K562 (cell line): ENCODE results near the gene OSBP2. TPM values are rescaled to one million over a fixed set of nuclear protein-coding genes. Genes with fewer than 3 reads are reported as not detected.

ENCODE experiments used
- CUX1 ChIP-seq: fragments of 200-800 bp; sonication (Bioruptor generic); IDR thresholded peaks from 2 replicates; pipeline ENCODE4 v1.6.1; 2016; ENCODE audit warnings: missing genetic modification characterization, missing compliant biosample characterization
- ETS1 ChIP-seq: conservative IDR thresholded peaks from 2 replicates; pipeline ENCODE4 v1.6.1; 2011; ENCODE audit warnings: low read depth, mild to moderate bottlenecking, low read length; ENCODE audit not compliant: control insufficient read depth
- GATAD2A ChIP-seq: fragments of 450-650 bp; IDR thresholded peaks from 2 replicates; pipeline ENCODE4 v1.6.1; 2017
- MEF2D ChIP-seq: conservative IDR thresholded peaks from 2 replicates; pipeline ENCODE4 v1.6.1; 2016; ENCODE audit warnings: low read depth, missing genetic modification characterization, missing compliant biosample characterization
- NFYB ChIP-seq: IDR thresholded peaks from 2 replicates; pipeline ENCODE4 v1.6.1; 2011; ENCODE audit warnings: mild to moderate bottlenecking, moderate library complexity; ENCODE audit not compliant: insufficient read length; ENCODE audit errors: extremely low read depth
- PCBP2 ChIP-seq: fragments of 200-400 bp; formaldehyde crosslinking; IDR thresholded peaks from 2 replicates; pipeline ENCODE4 v1.6.1; 2018; ENCODE audit warnings: low read length, low read depth, mild to moderate bottlenecking, moderate library complexity; ENCODE audit not compliant: poor library complexity, severe bottlenecking
- WHSC1 ChIP-seq: IDR thresholded peaks from one replicate; pipeline ENCODE4 v1.6.1; 2012; ENCODE audit warnings: low read length, control low read depth, inconsistent platforms
- ZNF644 ChIP-seq: fragments of 200-800 bp; sonication (Bioruptor generic); IDR thresholded peaks from 2 replicates; pipeline ENCODE4 v1.6.1; 2016; ENCODE audit warnings: low read depth, missing genetic modification characterization, missing compliant biosample characterization
- polyA plus RNA-seq, 8 experiments: library from polyadenylated mRNA; depleted of rRNA in 4 of 8; stranded (reverse) in 5 of 8; unstranded in 3 of 8; fragments of >200 nt; fragmentation: Nextera tagmentation in 2 of 8; fragmentation: Illumina TruSeq in 1 of 8; extraction: Ambion mirVana in 2 of 8; extraction: Trizol in 1 of 8; gene quantifications; 2 replicates each; pipeline versions ENCODE4 v1.2.1 to v1.2.3, GENCODE V29; 2011 to 2014; ENCODE audit warnings: inconsistent platforms in 1 of 8, missing spikeins in 1 of 8
- total RNA-seq, 7 experiments: library from RNA; depleted of rRNA in 6 of 7; stranded (reverse); fragments of >200 nt in 6 of 7; fragmentation: Illumina TruSeq in 2 of 7; extraction: Trizol in 2 of 7; gene quantifications; 2 replicates each; pipeline versions ENCODE4 v1.2.1 to v1.2.3, GENCODE V29; 2011 to 2021; ENCODE audit warnings: low replicate concordance in 1 of 7

OSBP2 gene
- total and polyA plus RNA-seq, 9 of the 15 experiments (the other 6 are each of a cell fraction or from before 2014, with no cell fraction given), result 0.52 to 29.5 (median 21.6) TPM

- no peak for TF ChIP-seq GATAD2A
- TF ChIP-seq ZNF644 (tag), result no peak
- no peak for TF ChIP-seq WHSC1
- no peak for TF ChIP-seq PCBP2
- TF ChIP-seq MEF2D (tag), result no peak
- TF ChIP-seq CUX1 (CRISPR knock-in tag), result no peak
- TF ChIP-seq ETS1, result no peak
- no peak for TF ChIP-seq NFYB
- TF ChIP-seq, all 486 proteins: peak for 0
Measured at GRCh38 chr22:30838111-30838510, 143.4 kb downstream of the OSBP2 start (continued).
